CD4-positive, alpha-beta T cell treated with Interleukin-15 for 1 hour (primary cell): ENCODE results near the gene RASGEF1C.
"Not testable (repeated sequence)": the region's sequence is repeated elsewhere in the genome, so short reads cannot be mapped to it uniquely, and the experiment has no call there.

Source experiments
- DNase-seq: peaks from one replicate; pipeline ENCODE4 v3.0.0-alpha.2; 2020

The RASGEF1C gene

GRCh38 chr5:180098991-180099732 is 109.8 kb downstream of the RASGEF1C start:
- no peak for DNase-seq

GRCh38 chr5:180098526-180098925 is 110.5 kb downstream of the RASGEF1C start:
- no peak for DNase-seq

- DNase-seq: no peak
These were observed 111.1 kb downstream of the RASGEF1C start for GRCh38 chr5:180097926-180098325.

- no peak for DNase-seq
These were observed 111.7 kb downstream of the RASGEF1C start for GRCh38 chr5:180097163-180097894.

GRCh38 chr5:180096616-180097015 is 112.4 kb downstream of the RASGEF1C start:
- DNase-seq: no peak

GRCh38 chr5:180095545-180095944 is 113.5 kb downstream of the RASGEF1C start:
- DNase-seq: no peak

- peak; percentile 55 for DNase-seq
These were observed 115.2 kb downstream of the RASGEF1C start for GRCh38 chr5:180093651-180094382.

GRCh38 chr5:180093241-180093640 is 115.8 kb downstream of the RASGEF1C start:
- no peak for DNase-seq

- DNase-seq: no peak
These were observed 118.1 kb downstream of the RASGEF1C start for GRCh38 chr5:180090769-180091546.

GRCh38 chr5:180090098-180090768 is 118.8 kb downstream of the RASGEF1C start:
- DNase-seq: peak; percentile 75

GRCh38 chr5:180089628-180090027 is 119.4 kb downstream of the RASGEF1C start:
- DNase-seq: not testable (repeated sequence)

GRCh38 chr5:180088561-180088960 is 120.5 kb downstream of the RASGEF1C start:
- no peak for DNase-seq

GRCh38 chr5:180086816-180087399 is 122.1 kb downstream of the RASGEF1C start:
- DNase-seq: no peak

GRCh38 chr5:180085837-180086236 is 123.2 kb downstream of the RASGEF1C start:
- DNase-seq: peak; percentile 49

GRCh38 chr5:180084638-180085561 is 124.1 kb downstream of the RASGEF1C start:
- no peak for DNase-seq

- DNase-seq: no peak
These were observed 125.4 kb downstream of the RASGEF1C start for GRCh38 chr5:180083529-180084060.

GRCh38 chr5:180082633-180083420 is 126.2 kb downstream of the RASGEF1C start:
- no peak for DNase-seq

GRCh38 chr5:180081481-180081880 is 127.5 kb downstream of the RASGEF1C start:
- no peak for DNase-seq

- peak; percentile 46 for DNase-seq
These were observed 128.3 kb downstream of the RASGEF1C start for GRCh38 chr5:180080486-180081280.
